ENCODE results near the gene SYCP2.

SYCP2 gene

GRCh38 chr20:59925359-59925758 is 8.1 kb downstream of the SYCP2 start:
- TF ChIP-seq CTCF (conservative IDR thresholded peaks at IDR 0.05), result no peak
- peak overlapping the region; percentile 93 for H3K27ac ChIP-seq

- TF ChIP-seq CTCF (conservative IDR thresholded peaks at IDR 0.05), result no peak
These were observed 9.9 kb downstream of the SYCP2 start for GRCh38 chr20:59923514-59923913.

GRCh38 chr20:59920944-59921343 is 12.5 kb downstream of the SYCP2 start:
- H3K27ac ChIP-seq, result no peak overlapping the region
- no peak for TF ChIP-seq CTCF (conservative IDR thresholded peaks at IDR 0.05)

More at GRCh38 chr20:59923514-59923913, 9.9 kb downstream of the SYCP2 start:
- H3K27ac ChIP-seq, result peak overlapping the region; percentile 93

GRCh38 chr20:59912609-59913008 is 20.8 kb downstream of the SYCP2 start:
- H3K27ac ChIP-seq, result no peak overlapping the region

GRCh38 chr20:59911041-59911440 is 22.4 kb downstream of the SYCP2 start:
- H3K27ac ChIP-seq, result no peak overlapping the region
- TF ChIP-seq CTCF (conservative IDR thresholded peaks at IDR 0.05), result no peak

More at GRCh38 chr20:59912609-59913008, 20.8 kb downstream of the SYCP2 start:
- TF ChIP-seq CTCF (conservative IDR thresholded peaks at IDR 0.05), result no peak

GRCh38 chr20:59908855-59909254 is 24.6 kb downstream of the SYCP2 start:
- no peak for TF ChIP-seq CTCF (conservative IDR thresholded peaks at IDR 0.05)

GRCh38 chr20:59903621-59904020 is 29.8 kb downstream of the SYCP2 start:
- TF ChIP-seq CTCF (conservative IDR thresholded peaks at IDR 0.05), result no peak
- peak overlapping the region; percentile 73 for H3K27ac ChIP-seq

More at GRCh38 chr20:59908855-59909254, 24.6 kb downstream of the SYCP2 start:
- H3K27ac ChIP-seq, result no peak overlapping the region

Measured in VCaP (cell line).